Measurements from ENCODE around the gene ATXN1. TPM values are rescaled to one million over a fixed set of nuclear protein-coding genes. Genes with fewer than 3 reads are reported as not detected.

ATXN1 gene
- total RNA-seq, 1 donor from 2014 or later, result 6.1 TPM

GRCh38 chr6:16665992-16666391 lies 95.3 kb downstream of the ATXN1 start:
- no peak overlapping the region for H3K4me3 ChIP-seq (ENCODE audit: low read depth, low read length)
- TF ChIP-seq CTCF (conservative IDR thresholded peaks at IDR 0.05; ENCODE audit: low read depth, low read length), result no peak
- DNase-seq (ENCODE audit: low read depth), result no peak

DNA sequence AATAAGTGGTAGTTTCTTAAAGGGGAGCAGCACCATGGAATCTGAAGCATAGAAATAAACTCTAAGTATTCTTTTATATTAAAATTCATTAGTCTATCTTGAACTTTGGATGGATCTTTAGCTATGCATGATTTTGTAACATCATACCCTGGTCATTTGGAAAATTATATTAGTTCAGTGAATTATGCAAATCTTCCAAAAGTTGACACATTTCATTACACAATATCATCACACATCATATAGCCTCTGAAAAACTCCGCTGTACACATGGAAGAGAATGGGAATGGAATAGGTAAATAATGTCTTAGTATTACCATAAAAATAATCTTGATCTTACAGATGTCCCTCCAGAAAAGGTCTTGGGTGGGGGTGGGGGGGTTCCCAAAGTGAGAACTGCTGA lies 96.1 kb downstream of the ATXN1 start:
- no peak overlapping the region for H3K4me3 ChIP-seq (ENCODE audit: low read depth, low read length)
- no peak for DNase-seq (ENCODE audit: low read depth)
- no peak for TF ChIP-seq CTCF (conservative IDR thresholded peaks at IDR 0.05; ENCODE audit: low read depth, low read length)

DNA sequence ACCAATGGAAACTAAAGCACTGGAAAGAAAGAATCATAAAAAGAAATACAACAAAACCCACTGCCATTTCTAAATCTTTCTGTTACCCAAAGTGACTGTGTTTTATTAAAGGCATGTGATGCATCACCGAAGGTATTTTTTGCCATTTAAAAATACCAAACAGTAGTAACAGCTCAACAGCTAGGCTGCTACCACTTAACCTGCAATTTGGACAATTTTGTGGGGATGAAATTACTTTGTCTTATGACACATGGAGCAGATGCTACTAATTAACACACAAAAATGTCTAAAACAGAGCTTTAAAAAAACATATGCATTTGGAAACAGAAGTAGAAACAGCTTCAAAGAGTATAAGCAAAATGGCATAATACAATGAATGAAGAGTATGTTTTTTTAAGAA lies 97.4 kb downstream of the ATXN1 start:
- TF ChIP-seq CTCF (conservative IDR thresholded peaks at IDR 0.05; ENCODE audit: low read depth, low read length), result no peak
- no peak for DNase-seq (ENCODE audit: low read depth)
- no peak overlapping the region for H3K4me3 ChIP-seq (ENCODE audit: low read depth, low read length)

DNA sequence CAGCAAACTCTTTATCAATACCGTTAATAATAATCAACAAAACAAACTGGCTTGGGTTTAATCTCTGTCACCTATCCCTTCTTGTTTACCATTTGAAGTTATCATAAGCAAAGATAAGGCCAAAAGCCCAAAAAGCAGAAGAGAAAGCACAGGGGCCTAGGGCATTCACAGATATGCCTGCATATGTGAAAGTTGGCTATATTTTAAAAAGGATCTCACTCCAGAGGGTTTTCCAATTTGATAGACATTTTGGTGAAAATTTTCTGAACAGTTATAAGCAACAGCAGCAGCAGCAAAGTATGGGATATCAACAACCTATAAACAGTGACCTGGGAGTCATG lies 101.1 kb downstream of the ATXN1 start:
- no peak overlapping the region for H3K4me3 ChIP-seq (ENCODE audit: low read depth, low read length)
- DNase-seq (ENCODE audit: low read depth), result no peak
- TF ChIP-seq CTCF (conservative IDR thresholded peaks at IDR 0.05; ENCODE audit: low read depth, low read length), result no peak

- no peak for DNase-seq (ENCODE audit: low read depth)
- H3K4me3 ChIP-seq (ENCODE audit: low read depth, low read length), result no peak overlapping the region
- TF ChIP-seq CTCF (conservative IDR thresholded peaks at IDR 0.05; ENCODE audit: low read depth, low read length), result no peak
These were observed 101.6 kb downstream of the ATXN1 start for GRCh38 chr6:16659466-16660156.

GRCh38 chr6:16658348-16659034 lies 102.8 kb downstream of the ATXN1 start:
- no peak for TF ChIP-seq CTCF (conservative IDR thresholded peaks at IDR 0.05; ENCODE audit: low read depth, low read length)
- no peak overlapping the region for H3K4me3 ChIP-seq (ENCODE audit: low read depth, low read length)
- no peak for DNase-seq (ENCODE audit: low read depth)

- no peak for TF ChIP-seq CTCF (conservative IDR thresholded peaks at IDR 0.05; ENCODE audit: low read depth, low read length)
- no peak overlapping the region for H3K4me3 ChIP-seq (ENCODE audit: low read depth, low read length)
- DNase-seq (ENCODE audit: low read depth), result no peak
These were observed 103.5 kb downstream of the ATXN1 start for GRCh38 chr6:16657768-16658167.

Data from epithelial cell of proximal tubule (primary cell).